HUDEP-2 (cell line): ENCODE measurements around the gene HTRA2.
A peak's percentile ranks its signal among the peaks of the same experiment; 100 is the strongest.
"Not testable (repeated sequence)": the region's sequence is repeated elsewhere in the genome, so short reads cannot be mapped to it uniquely, and the experiment has no call there.

Experiments used
- DNase-seq, 76 experiments: peaks; one replicate each; lab custom pipeline; 2025; ENCODE audit not compliant: unreplicated experiment in 76 of 76; lab: John Stamatoyannopoulos, UW

The HTRA2 gene

GRCh38 chr2:74529357-74530238, at the start of gene HTRA2, which contains the start of gene AUP1:
HTRA2 (plus strand) TSS chr2:74529933; CDS start chr2:74530007, 74 bp downstream.
AUP1 (minus strand) TSS chr2:74529706; CDS start chr2:74529629, 77 bp downstream.
- DNase-seq, result peak in 75 of 76 experiments; percentile 57 to 99 (median 96)

- no peak for DNase-seq
Measured at GRCh38 chr2:74481431-74481830, 48.3 kb upstream of the HTRA2 start.

- DNase-seq, result peak in 24 of 76 experiments; percentile 19 to 88 (median 48)
Measured at GRCh38 chr2:74481961-74482800, 47.6 kb upstream of the HTRA2 start.

GRCh38 chr2:74482801-74483674, 46.7 kb upstream of the HTRA2 start, which contains the start of the genes CCDC142 and TTC31:
CCDC142 (minus strand) TSS chr2:74482998; CDS start chr2:74482837, 161 bp downstream.
TTC31 (plus strand) TSS chr2:74483081; CDS start chr2:74483096, 15 bp downstream.
- peak; percentile 24 to 95 (median 88) for DNase-seq

- not testable (repeated sequence) for DNase-seq
Measured at GRCh38 chr2:74483675-74484164, 46.0 kb upstream of the HTRA2 start.

- no peak for DNase-seq
Measured at GRCh38 chr2:74486141-74486540, 43.6 kb upstream of the HTRA2 start.

- DNase-seq, result no peak
Measured at GRCh38 chr2:74488643-74489481, 40.9 kb upstream of the HTRA2 start.

- DNase-seq, result no peak
Measured at GRCh38 chr2:74489906-74490305, 39.8 kb upstream of the HTRA2 start.

GRCh38 chr2:74491648-74492544, 37.8 kb upstream of the HTRA2 start:
- no peak for DNase-seq

GRCh38 chr2:74493546-74493945, 36.2 kb upstream of the HTRA2 start:
- no peak for DNase-seq

- no peak for DNase-seq
Measured at GRCh38 chr2:74495440-74495839, 34.3 kb upstream of the HTRA2 start.

GRCh38 chr2:74496997-74497776, 32.5 kb upstream of the HTRA2 start:
- no peak for DNase-seq

- no peak for DNase-seq
Measured at GRCh38 chr2:74497777-74498499, 31.8 kb upstream of the HTRA2 start.

- peak in 36 of 76 experiments; percentile 12 to 77 (median 40) for DNase-seq
Measured at GRCh38 chr2:74498500-74499266, 31.1 kb upstream of the HTRA2 start.

- peak in 9 of 76 experiments; percentile 16 to 71 (median 38) for DNase-seq
Measured at GRCh38 chr2:74499267-74499939, 30.3 kb upstream of the HTRA2 start, which contains the start of gene LBX2. LBX2 (minus strand) TSS chr2:74499603; CDS start chr2:74499537, 66 bp downstream.
